Activated CD4-positive, alpha-beta T cell treated with anti-CD3 and anti-CD28 coated beads, Interleukin-2, amount 50 U/mL, for 1 hour (primary cell): ENCODE data around the gene ATXN7L3B.
"Not testable (repeated sequence)": the region's sequence is repeated elsewhere in the genome, so short reads cannot be mapped to it uniquely, and the experiment has no call there.

ENCODE experiments used
- DNase-seq: peaks from one replicate; pipeline ENCODE4 v3.0.0-alpha.2; 2020

Gene ATXN7L3B

GRCh38 chr12:74537707-74538385, at the start of gene ATXN7L3B:
Gene ATXN7L3B, plus strand, starts transcription at chr12:74537835. Its CDS starts 278 bp downstream, at chr12:74538113.
- DNase-seq: peak; percentile 96

- no peak for DNase-seq
Observed at GRCh38 chr12:74488134-74488533, 49.5 kb upstream of the ATXN7L3B start.

- no peak for DNase-seq
Observed at GRCh38 chr12:74489543-74489942, 48.1 kb upstream of the ATXN7L3B start.

DNA sequence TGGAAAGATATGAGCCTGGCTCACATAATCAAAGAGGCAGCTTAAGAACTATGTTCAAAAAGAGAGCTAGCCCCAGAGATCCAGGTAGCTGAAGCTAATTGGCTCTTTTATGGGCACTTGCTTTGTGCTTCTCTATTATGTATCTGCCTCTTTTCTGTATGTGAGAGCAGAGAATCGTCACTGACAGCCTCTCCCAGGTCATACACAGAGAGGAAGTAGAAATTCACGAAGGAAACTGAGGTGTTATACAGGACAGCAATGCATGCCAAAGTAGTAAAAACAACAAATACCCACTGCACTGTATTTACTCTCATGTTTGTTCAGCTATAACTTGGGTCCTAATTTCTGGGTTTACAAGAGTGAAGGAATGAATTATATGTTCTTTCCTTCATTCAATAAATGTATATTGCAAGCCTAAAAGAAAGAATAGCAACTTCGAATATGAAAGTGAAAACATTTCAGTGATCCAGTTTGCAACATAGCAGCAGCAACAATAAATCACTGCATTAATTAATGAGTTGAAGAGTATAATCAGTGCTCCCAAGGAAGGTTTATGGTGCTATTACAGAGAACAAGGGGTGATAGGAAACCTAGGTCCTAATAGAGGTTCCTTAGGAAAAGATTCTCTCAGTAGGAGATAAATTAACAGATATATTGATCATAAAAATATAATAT, 47.1 kb upstream of the ATXN7L3B start:
- no peak for DNase-seq

DNA sequence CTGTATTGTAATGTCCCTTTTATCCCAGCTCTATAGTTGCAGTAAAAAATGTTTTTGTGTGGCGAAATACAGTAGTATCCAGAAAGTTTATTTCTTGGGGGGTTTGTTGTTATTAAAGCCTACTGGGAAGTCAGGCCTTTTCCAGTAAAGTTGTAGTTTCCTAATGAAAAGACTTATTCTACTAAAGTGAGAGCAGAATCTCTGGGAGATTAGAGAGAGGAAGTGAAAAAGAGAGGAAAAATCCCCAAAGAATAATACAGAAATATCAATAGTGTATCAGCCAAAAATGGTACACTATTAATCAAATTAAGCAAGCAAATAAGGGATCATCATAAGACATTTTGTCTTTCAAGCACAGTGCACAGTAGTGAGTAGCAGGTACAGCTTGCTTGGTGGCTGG, 46.3 kb upstream of the ATXN7L3B start:
- no peak for DNase-seq

DNA sequence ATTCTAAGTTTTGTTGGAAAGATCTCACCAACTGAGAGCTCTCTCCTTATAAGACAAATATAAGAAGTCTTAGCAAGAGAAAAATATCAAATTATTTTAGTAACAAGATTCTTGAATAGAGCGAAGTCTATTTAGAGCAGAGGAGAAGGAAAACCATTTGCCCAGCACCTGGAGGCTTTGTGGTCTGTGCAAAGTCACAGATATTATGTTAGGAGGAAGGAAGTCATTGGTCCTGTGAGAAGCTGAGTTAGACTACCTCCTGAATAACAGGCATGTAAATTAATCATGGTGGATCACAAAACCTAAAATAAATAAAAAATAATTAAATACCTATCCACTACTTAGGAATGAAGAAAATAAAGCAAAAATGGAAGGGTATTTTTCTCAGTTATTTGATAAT, 38.4 kb upstream of the ATXN7L3B start:
- DNase-seq: no peak

- DNase-seq: not testable (repeated sequence)
Observed at GRCh38 chr12:74508873-74509657, 28.6 kb upstream of the ATXN7L3B start.

GRCh38 chr12:74509886-74510285, 27.7 kb upstream of the ATXN7L3B start:
- DNase-seq: no peak

DNA sequence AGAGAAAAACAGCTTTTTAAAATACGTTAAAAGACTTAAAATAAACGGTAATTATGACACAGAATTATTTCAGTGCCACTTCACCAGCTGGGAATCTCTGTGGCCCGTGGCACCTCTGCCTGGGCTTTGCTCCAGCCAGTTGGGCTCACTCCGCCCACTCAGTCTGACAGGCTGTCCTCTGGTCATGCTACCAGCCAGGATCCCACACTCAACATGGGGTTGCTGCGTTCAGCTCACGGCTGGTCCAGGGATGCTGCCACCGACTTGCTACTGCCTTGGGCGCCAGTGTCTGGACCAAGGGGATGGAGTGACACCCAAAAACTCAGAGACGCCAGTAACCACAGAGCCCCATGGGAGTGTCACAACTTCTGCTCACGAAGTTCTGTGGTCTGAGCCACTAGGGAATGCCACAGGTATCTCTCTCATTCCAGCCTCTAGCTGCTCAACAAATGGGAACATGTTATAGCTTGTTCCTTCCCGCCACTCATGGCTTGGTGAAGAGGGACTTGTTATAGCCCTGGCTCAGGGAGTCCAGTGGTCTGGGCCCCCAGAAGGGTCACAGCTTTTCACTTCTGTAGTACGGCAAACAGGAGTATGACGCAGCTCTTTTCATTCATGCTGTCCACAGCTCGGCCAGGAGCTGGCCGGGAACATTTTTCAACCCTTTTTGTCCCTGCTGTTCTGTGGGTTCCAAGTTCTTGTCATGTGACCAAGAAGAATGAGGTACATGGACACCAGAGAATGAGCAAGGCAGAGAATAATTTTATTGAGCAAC, 23.4 kb upstream of the ATXN7L3B start:
- no peak for DNase-seq

GRCh38 chr12:74515849-74516248, 21.8 kb upstream of the ATXN7L3B start:
- DNase-seq: no peak

GRCh38 chr12:74526535-74526934, 11.1 kb upstream of the ATXN7L3B start:
- no peak for DNase-seq

GRCh38 chr12:74527491-74527890, 10.1 kb upstream of the ATXN7L3B start:
- DNase-seq: no peak

DNA sequence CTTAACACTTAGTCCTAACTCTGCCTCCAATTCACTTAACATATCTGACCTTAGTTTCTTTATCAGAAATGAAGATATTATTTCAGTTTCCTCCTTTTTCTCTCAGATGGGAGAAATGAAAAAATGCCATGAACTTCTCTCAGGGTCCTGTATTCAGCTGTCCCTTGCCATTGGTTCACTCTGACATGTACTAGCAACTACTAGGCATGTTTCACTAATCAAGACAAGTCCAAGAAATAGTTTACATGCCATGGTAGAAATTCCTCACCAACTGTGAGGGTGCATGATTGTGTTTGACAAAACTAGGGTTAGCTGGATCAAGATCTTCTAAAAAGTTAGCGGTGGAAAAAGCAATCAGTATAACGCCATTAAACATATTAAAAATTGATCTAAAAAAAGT, 7.0 kb upstream of the ATXN7L3B start:
- DNase-seq: no peak

GRCh38 chr12:74535536-74535935, 2.1 kb upstream of the ATXN7L3B start:
- DNase-seq: no peak

GRCh38 chr12:74537126-74537706, 419 bp upstream of the ATXN7L3B start:
- no peak for DNase-seq

DNA sequence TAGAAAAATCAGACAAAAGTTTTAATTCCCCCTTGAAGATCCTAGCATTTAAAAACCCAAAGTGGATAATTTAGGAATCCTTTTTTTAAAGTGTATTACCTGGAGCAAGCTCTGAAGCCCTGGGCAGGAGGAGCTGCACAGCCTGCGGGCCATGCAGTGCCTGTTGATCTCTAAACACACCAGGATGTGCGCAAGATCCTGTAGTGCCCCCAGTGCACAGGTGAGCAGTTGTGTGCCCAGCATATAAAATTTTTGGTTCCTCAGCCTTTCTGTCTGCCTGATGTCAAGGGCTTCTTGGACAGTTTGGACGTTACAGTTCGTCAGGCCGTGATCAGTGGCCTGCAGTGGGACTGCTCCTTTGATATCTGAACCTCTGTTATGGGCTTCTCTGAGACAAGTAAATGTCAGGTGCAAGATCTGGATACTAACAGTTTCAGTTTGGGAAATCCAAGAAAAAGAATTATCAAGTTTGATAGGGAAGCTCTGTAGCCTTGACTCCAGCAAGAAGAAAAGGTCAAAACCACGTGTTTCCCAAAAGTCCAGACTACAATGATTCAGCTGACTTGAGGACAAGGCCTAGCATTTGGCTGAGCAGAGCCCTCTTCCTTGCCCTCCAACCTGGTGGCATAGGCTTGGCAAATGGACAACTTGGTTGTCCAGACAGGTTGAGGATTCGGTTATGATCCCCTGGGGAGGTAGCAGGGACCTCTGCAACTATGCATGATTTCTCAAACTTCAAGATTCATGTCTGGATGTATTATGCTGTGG, 1.0 kb downstream of the ATXN7L3B start:
- DNase-seq: peak; percentile 42

DNA sequence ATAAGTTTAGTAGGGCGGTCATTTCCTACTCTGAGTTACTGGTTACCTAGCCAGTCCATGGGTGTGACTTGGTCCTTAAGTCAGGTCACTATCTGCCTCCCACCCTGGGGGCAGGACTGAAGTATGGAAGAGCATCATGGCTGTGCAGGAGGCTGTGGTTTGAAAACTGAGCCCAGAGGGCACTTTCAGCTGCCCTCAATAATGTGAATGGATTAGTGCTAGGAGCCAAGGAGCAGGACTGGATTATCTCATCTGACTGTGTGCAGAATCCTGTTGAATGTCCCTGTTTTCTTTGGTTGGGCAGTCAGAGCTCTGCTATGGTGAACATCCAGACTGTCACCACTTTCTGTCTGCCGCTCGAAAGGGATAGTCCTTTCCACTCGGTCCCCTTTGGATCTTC, 1.6 kb downstream of the ATXN7L3B start:
- no peak for DNase-seq

DNA sequence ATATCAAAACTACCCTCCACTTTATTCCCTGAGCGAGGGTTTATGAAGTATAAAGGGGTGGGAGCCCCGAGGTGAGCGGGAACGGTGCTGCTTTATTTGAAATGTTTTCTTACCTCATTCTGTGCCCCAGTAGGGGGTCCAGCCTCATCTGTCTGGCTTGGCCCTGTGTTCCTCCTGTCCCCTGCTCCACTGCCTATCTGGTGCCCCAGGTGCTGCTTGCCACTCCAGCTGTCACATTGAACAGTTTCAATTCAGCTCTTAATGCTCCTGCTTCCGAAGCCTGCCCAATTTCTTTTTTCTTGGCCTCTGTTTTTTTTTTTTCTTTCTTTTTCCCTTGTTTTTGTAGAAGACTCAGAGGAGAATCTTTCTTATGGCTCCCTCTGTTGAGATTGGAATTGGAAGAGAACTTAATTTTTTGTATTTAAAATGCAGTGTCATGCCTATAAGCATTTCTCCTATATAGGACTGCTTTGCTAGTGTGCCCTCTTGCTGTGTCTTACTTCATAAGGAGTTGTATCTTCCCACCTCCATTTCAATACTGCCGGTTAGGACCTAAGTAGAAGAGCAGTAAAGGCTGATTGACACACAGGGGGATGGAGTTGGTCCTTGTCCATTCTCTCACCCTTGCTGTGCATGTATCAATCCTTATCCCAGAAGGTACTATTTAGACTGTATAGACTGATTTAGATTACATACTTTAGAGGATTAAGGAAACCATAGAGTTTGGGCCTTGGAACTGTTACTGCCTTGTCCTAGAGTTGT, 2.3 kb downstream of the ATXN7L3B start:
- no peak for DNase-seq

DNA sequence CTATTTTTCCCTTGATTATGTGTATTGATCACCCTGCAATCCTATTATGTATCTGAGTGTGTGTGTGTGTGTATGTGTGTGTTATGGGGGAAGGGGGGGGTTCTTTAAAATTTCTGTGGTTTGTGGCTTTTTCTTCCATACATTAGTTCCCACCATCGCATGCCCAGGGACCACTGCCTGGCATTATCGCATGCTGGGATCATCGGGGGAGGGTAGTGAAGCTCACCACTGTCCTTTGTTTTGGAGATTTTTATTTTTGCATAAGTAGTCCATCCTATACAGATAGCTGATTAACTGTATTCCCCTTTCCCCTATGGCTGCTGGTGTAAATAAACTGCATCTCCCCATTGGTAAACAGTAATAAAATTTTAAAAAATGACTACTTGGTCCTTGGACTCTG, 3.4 kb downstream of the ATXN7L3B start:
- no peak for DNase-seq

- no peak for DNase-seq
Observed at GRCh38 chr12:74547249-74547648, 9.6 kb downstream of the ATXN7L3B start.

DNA sequence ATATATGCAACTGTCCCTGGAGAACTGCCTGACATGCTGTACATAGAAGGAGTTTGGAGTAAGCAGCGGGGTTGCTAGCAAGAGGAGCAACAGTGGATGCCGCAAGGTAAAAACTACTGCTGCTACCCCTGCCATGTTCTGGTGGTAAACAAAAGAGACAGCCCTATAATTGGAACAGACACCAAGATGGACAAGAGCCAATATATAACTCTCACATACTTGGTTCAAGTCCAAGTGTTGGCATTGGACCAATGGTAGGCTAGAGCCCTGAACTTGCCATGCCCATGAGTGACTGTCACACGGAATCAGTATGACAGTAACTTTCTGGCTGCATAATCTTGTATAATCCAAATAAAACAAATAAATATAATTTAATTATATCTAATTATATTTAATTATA, 13.7 kb downstream of the ATXN7L3B start:
- DNase-seq: no peak
